Epithelial cell of esophagus (primary cell): ENCODE measurements around the gene VWC2L.

Experiments
- DNase-seq: peaks from one replicate; pipeline ENCODE4 v3.0.0; 2010; ENCODE audit warnings: low read depth
- H3K4me3 ChIP-seq: 2 replicates; pipeline ENCODE4 v1.5.1; 2011; ENCODE audit warnings: mild to moderate bottlenecking, low read length, control low read depth
- CTCF ChIP-seq: IDR thresholded peaks from 2 replicates; pipeline ENCODE4 v1.5.1; 2011; ENCODE audit warnings: low read depth, mild to moderate bottlenecking, low read length, control low read depth, inconsistent platforms; ENCODE audit not compliant: insufficient read depth; ENCODE audit errors: missing control alignments

Gene VWC2L

GRCh38 chr2:214503568-214503967 lies 92.7 kb downstream of the VWC2L start:
- DNase-seq: no peak
- TF ChIP-seq CTCF: no peak
- no peak overlapping the region for H3K4me3 ChIP-seq

- no peak for TF ChIP-seq CTCF
- no peak for DNase-seq
- no peak overlapping the region for H3K4me3 ChIP-seq
These were observed 93.9 kb downstream of the VWC2L start for GRCh38 chr2:214504599-214505376.

- H3K4me3 ChIP-seq: no peak overlapping the region
- no peak for TF ChIP-seq CTCF
- no peak for DNase-seq
These were observed 96.2 kb downstream of the VWC2L start for GRCh38 chr2:214507032-214507431.

GRCh38 chr2:214514704-214515103 lies 103.8 kb downstream of the VWC2L start:
- DNase-seq: no peak
- no peak overlapping the region for H3K4me3 ChIP-seq
- TF ChIP-seq CTCF: no peak

GRCh38 chr2:214515111-214515510 lies 104.3 kb downstream of the VWC2L start:
- DNase-seq: no peak
- TF ChIP-seq CTCF: no peak
- H3K4me3 ChIP-seq: no peak overlapping the region

GRCh38 chr2:214519258-214519818 lies 108.5 kb downstream of the VWC2L start:
- TF ChIP-seq CTCF: no peak
- H3K4me3 ChIP-seq: no peak overlapping the region
- DNase-seq: no peak

- TF ChIP-seq CTCF: no peak
- DNase-seq: peak; percentile 64
- H3K4me3 ChIP-seq: no peak overlapping the region
These were observed 118.2 kb downstream of the VWC2L start for GRCh38 chr2:214529021-214529420.
